ENCODE measurements around the gene SERBP1.
A peak's percentile ranks its signal among the peaks of the same experiment; 100 is the strongest.
"Not testable (repeated sequence)": the region's sequence is repeated elsewhere in the genome, so short reads cannot be mapped to it uniquely, and the experiment has no call there.

SERBP1 gene

GRCh38 chr1:67431156-67431765 is 1.1 kb upstream of the SERBP1 start:
- H3K36me3 Mint-ChIP-seq (ENCODE audit: low read depth), result peaks cover 40% of the 10 kb centered on the region
- peaks cover 60% of the 10 kb centered on the region for H3K4me1 Mint-ChIP-seq (ENCODE audit: low read depth)
- no peaks in the 10 kb centered on the region for H3K9me3 Mint-ChIP-seq
- H3K27me3 Mint-ChIP-seq, result no peaks in the 10 kb centered on the region
- H3K4me3 Mint-ChIP-seq, result peak overlapping the region; percentile 88
- peak overlapping the region; percentile 95 for H3K27ac Mint-ChIP-seq

GRCh38 chr1:67429528-67430357 is 459 bp downstream of the SERBP1 start:
- H3K9me3 Mint-ChIP-seq, result no peaks in the 10 kb centered on the region
- peaks cover 73% of the 10 kb centered on the region for H3K4me1 Mint-ChIP-seq (ENCODE audit: low read depth)
- peak overlapping the region; percentile 95 for H3K27ac Mint-ChIP-seq
- peak overlapping the region; percentile 88 for H3K4me3 Mint-ChIP-seq
- H3K27me3 Mint-ChIP-seq, result no peaks in the 10 kb centered on the region
- H3K36me3 Mint-ChIP-seq (ENCODE audit: low read depth), result peaks cover 56% of the 10 kb centered on the region

DNA sequence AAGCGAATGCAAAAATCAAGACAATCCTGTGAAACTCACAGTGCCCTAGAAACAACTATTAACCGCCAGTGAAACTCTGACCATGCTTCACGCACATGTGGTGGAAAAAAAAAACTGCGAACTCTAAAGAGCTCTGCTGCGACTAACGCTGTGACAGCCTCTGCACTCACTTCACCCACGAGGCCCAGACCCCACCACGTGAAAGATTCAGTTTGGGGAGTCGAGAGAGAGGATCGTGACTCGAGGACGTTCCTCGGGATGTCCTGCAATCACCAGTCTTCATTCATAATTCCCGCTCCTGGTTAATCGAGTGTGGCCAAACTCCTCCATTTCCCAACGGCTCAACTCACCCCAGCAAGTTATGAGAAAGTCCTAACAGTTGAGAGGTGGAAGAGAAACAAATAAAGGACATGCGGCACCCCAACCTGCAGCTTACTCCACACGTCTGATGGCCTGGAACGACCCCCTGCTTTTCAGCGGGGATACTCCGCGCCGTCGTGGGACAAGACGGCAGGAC is 1.1 kb downstream of the SERBP1 start:
- H3K27me3 Mint-ChIP-seq, result no peaks in the 10 kb centered on the region
- peak overlapping the region; percentile 88 for H3K4me3 Mint-ChIP-seq
- H3K4me1 Mint-ChIP-seq (ENCODE audit: low read depth), result peaks cover 73% of the 10 kb centered on the region
- H3K36me3 Mint-ChIP-seq (ENCODE audit: low read depth), result peaks cover 62% of the 10 kb centered on the region
- no peaks in the 10 kb centered on the region for H3K9me3 Mint-ChIP-seq
- H3K27ac Mint-ChIP-seq, result peak overlapping the region; percentile 95

GRCh38 chr1:67427947-67428346 is 2.3 kb downstream of the SERBP1 start:
- peak overlapping the region; percentile 88 for H3K4me3 Mint-ChIP-seq
- peak overlapping the region; percentile 95 for H3K27ac Mint-ChIP-seq
- H3K4me1 Mint-ChIP-seq (ENCODE audit: low read depth), result peaks cover 71% of the 10 kb centered on the region
- H3K36me3 Mint-ChIP-seq (ENCODE audit: low read depth), result peaks cover 74% of the 10 kb centered on the region
- H3K9me3 Mint-ChIP-seq, result no peaks in the 10 kb centered on the region
- H3K27me3 Mint-ChIP-seq, result no peaks in the 10 kb centered on the region

DNA sequence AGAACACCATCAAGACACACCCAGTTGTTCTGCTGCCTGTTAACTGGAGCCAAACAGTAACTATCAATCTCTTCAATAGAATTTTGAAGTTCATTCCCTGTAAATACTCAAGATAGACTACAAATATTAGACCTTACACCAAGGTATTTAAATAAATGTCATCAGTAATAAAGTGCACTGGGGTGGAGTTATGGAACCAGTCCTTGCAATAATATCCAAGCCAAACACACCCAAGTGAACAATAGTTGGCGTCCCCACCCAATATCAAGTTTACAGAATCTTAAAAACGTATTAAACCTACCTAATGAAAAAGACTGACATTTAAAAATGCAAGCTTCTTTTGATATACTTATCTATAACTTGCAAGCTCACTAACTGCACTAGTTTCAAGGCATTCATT is 2.7 kb downstream of the SERBP1 start:
- H3K27me3 Mint-ChIP-seq, result no peaks in the 10 kb centered on the region
- H3K4me1 Mint-ChIP-seq (ENCODE audit: low read depth), result peaks cover 71% of the 10 kb centered on the region
- peak overlapping the region; percentile 88 for H3K4me3 Mint-ChIP-seq
- no peaks in the 10 kb centered on the region for H3K9me3 Mint-ChIP-seq
- peak overlapping the region; percentile 95 for H3K27ac Mint-ChIP-seq
- peaks cover 78% of the 10 kb centered on the region for H3K36me3 Mint-ChIP-seq (ENCODE audit: low read depth)

GRCh38 chr1:67420835-67421492 is 9.2 kb downstream of the SERBP1 start:
- Mint-ChIP-seq H3K27ac (peak overlapping the region; percentile 82), H3K4me1 (ENCODE audit: low read depth) (peaks cover 91% of the 10 kb centered on the region), H3K36me3 (ENCODE audit: low read depth) (peaks cover 97% of the 10 kb centered on the region)

DNA sequence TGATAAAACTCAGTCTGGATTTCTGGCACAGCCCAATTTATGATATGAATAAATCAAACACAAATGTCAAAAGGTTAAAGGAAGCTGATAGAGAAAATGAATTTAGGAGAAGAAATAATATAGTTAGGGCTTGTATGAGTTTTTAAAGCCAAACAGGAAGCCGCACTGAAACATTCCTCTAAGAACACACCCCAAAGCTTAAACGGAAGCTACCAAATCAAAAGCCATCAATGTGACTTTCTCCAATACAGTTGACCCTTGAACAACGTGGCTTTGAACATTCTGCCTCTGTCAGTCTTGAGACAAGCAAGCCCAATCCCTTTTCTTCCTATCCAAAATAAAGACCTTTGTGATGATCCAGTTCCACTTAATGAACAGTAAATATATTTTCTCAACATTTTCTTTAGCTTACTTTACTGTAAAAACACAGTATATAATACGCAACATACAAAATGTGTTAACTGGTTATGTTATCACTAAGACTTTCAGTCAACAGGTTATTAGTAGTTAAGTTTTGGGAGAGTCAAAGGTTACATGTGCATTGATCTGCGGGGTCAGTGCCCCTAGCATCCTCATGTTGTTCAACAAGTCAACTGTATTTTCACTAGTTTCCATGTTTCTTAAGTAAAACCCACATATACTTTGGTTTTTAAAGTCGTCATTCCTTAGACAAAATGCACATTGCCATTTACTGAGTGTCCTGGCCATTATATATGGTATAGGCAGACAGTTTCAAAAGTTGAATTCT is 11.2 kb downstream of the SERBP1 start:
- Mint-ChIP-seq H3K4me1 (ENCODE audit: low read depth) (peaks cover 90% of the 10 kb centered on the region), H3K36me3 (ENCODE audit: low read depth) (peaks cover 97% of the 10 kb centered on the region), H3K27me3 (no peaks in the 10 kb centered on the region), H3K4me3 (peak overlapping the region; percentile 39), H3K27ac (peak overlapping the region; percentile 80), H3K9me3 (no peaks in the 10 kb centered on the region)

More at GRCh38 chr1:67420835-67421492, 9.2 kb downstream of the SERBP1 start:
- Mint-ChIP-seq H3K27me3 (no peaks in the 10 kb centered on the region), H3K9me3 (no peaks in the 10 kb centered on the region), H3K4me3 (peak overlapping the region; percentile 17)

DNA sequence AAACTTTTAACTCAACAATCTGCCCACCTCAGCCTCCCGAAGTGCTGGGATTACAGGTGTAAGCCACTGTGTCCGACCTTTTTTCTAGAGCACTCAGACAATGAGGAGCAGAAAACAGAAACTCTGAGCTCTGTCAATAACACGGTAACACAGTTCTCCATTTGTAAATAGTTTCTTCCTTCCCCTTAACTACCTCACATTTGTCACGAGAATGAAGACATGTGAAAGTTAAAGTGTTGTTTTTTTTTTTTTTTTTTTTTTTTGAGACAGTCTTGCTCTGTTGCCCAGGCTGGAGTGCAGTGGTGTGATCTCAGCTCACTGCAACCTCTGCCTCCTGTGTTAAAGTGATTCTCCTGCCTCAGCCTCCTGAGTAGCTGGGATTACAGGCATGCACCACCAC is 12.5 kb downstream of the SERBP1 start:
- peak overlapping the region; percentile 55 for H3K27ac Mint-ChIP-seq
- H3K36me3 Mint-ChIP-seq (ENCODE audit: low read depth), result peaks cover 96% of the 10 kb centered on the region

GRCh38 chr1:67415041-67415440 is 15.2 kb downstream of the SERBP1 start:
- H3K4me1 Mint-ChIP-seq (ENCODE audit: low read depth), result peaks cover 53% of the 10 kb centered on the region
- no peak overlapping the region for H3K27ac Mint-ChIP-seq
- H3K4me3 Mint-ChIP-seq, result no peak overlapping the region
- no peaks in the 10 kb centered on the region for H3K9me3 Mint-ChIP-seq
- H3K27me3 Mint-ChIP-seq, result no peaks in the 10 kb centered on the region
- peaks cover 93% of the 10 kb centered on the region for H3K36me3 Mint-ChIP-seq (ENCODE audit: low read depth)

More for the DNA sequence above, 12.5 kb downstream of the SERBP1 start:
- H3K4me1 Mint-ChIP-seq (ENCODE audit: low read depth), result peaks cover 80% of the 10 kb centered on the region
- not testable (repeated sequence) for H3K27me3 Mint-ChIP-seq, H3K4me3 Mint-ChIP-seq, H3K9me3 Mint-ChIP-seq

DNA sequence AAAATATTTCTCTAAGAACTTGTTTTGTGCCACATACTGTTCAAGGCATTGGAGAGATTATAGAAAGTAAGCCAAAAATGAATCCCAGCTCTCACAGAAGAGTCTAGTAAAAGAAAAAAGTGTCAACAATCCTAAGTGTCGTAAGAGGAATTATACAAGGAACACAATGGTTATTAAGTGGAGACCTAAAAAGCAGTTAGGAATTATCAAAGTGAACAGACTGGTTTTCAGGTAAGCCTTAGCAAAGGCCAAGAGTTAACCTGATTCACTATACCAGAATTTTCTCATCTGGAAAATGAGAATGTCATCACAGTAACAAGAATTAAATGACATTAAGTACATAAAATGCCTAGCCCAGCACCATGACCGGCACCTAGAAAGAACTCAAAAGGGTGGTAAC is 15.6 kb downstream of the SERBP1 start:
- H3K36me3 Mint-ChIP-seq (ENCODE audit: low read depth), result peaks cover 93% of the 10 kb centered on the region
- no peak overlapping the region for H3K27ac Mint-ChIP-seq
- no peak overlapping the region for H3K4me3 Mint-ChIP-seq
- H3K4me1 Mint-ChIP-seq (ENCODE audit: low read depth), result peaks cover 48% of the 10 kb centered on the region
- no peaks in the 10 kb centered on the region for H3K9me3 Mint-ChIP-seq
- no peaks in the 10 kb centered on the region for H3K27me3 Mint-ChIP-seq

DNA sequence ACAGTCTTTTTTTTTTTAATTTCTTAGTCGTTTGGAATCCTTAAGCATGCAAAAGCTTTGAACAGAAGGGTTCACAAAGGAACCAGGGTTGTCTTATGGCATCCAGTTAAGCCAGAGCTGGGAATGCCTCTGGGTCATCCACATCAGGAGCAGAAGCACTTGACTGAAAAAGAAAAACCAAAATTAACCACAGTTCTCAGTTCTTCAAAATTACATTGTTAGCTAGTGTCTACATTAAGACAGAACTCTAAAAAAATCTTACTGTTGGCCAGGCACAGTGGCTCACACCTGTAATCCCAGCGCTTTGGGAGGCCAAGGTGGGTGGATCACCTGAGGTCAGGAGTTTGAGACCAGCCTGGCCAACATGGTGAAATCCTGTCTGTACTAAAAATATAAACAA is 17.1 kb downstream of the SERBP1 start:
- Mint-ChIP-seq H3K4me1 (ENCODE audit: low read depth) (peaks cover 36% of the 10 kb centered on the region), H3K36me3 (ENCODE audit: low read depth) (peaks cover 87% of the 10 kb centered on the region)
- H3K27me3 Mint-ChIP-seq, H3K9me3 Mint-ChIP-seq, H3K27ac Mint-ChIP-seq, H3K4me3 Mint-ChIP-seq: not testable (repeated sequence)

DNA sequence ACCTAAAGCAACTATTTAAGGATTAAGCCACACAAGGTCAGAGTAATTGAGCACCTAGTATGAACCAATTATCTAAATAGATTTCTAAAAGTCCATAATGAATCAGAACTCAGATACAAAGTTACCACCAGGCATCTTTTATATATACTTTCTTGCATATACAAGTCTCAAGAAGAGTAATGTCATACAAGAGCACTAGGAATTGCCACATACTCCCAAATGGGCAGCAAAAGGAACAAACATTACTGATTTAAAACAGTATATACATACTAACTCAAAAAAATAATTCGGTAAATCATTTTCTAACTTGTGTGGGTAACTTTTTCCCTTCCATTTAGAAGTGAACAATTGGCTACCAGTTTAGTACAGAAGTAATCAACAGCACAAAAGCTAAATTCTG is 22.1 kb downstream of the SERBP1 start:
- H3K9me3 Mint-ChIP-seq, result no peaks in the 10 kb centered on the region
- H3K4me3 Mint-ChIP-seq, result no peak overlapping the region
- no peaks in the 10 kb centered on the region for H3K27me3 Mint-ChIP-seq
- H3K27ac Mint-ChIP-seq, result no peak overlapping the region
- H3K36me3 Mint-ChIP-seq (ENCODE audit: low read depth), result peaks cover 59% of the 10 kb centered on the region
- no peaks in the 10 kb centered on the region for H3K4me1 Mint-ChIP-seq (ENCODE audit: low read depth)

DNA sequence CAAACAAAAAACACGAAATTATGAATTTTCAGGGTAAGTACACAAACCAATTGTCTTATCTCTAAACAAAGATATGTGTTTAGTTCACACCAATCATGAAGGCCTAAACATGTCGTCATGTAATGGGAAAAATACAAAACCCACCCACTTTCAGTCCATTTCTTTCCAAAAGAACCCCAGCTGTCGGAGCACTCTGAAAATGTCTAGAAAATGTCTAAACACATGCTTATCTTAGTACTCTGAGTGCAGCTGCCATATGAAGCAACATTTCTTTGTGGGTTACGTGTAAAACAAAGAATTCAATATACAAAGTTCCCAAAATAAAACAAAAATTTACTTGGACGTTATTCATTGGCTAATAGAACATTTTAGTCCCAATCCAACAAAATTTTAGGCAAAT is 22.7 kb downstream of the SERBP1 start:
- Mint-ChIP-seq H3K4me1 (ENCODE audit: low read depth) (no peaks in the 10 kb centered on the region), H3K9me3 (no peaks in the 10 kb centered on the region), H3K36me3 (ENCODE audit: low read depth) (peaks cover 55% of the 10 kb centered on the region), H3K4me3 (no peak overlapping the region), H3K27me3 (no peaks in the 10 kb centered on the region), H3K27ac (no peak overlapping the region)

DNA sequence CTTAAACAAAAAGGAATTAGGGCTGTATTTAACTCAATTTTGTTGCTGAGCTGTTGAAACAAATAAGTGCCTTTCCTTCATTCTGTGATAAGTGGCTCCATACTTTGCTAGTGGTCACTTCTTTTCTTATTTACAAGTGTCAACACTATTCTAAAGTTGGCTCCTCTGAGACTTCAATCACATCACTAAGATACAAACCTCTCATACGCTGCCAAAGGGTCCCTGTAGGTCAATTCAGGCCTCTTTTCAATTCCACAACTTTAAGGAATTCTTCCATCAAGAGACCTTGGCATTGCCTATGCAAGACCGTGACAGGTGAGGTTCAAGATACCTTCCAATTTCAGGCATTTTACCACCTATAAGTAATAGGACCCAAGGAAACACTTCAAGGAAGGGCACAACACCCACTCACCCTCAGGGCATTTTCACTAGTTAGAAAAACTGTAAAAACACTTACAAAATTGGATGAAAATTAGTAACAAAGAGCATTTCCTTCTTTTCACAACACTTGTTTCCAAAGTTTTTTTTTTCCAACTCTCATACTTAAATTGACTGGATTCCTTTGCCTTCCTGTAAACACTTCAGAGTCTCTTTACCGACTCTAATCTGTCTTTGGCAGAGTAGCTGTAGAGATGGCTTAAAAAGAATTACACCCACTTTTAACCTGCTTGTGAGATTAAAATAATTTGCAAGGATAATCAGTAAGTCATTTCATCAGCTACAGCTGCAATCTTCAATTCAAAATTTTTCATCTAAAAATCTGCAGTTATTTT is 24.5 kb downstream of the SERBP1 start:
- H3K4me3 Mint-ChIP-seq, result no peak overlapping the region
- H3K9me3 Mint-ChIP-seq, result peaks cover 1% of the 10 kb centered on the region
- peaks cover 49% of the 10 kb centered on the region for H3K36me3 Mint-ChIP-seq (ENCODE audit: low read depth)
- peak overlapping the region; percentile 55 for H3K27ac Mint-ChIP-seq
- no peaks in the 10 kb centered on the region for H3K27me3 Mint-ChIP-seq
- H3K4me1 Mint-ChIP-seq (ENCODE audit: low read depth), result peaks cover 4% of the 10 kb centered on the region

All from stimulated activated naive CD8-positive, alpha-beta T cell treated with anti-CD3 and anti-CD28 coated beads, Interleukin-15, Interleukin-2, amounts not matched to agents 100 ng/mL and 50 ng/mL, for 24 hours (primary cell).